ENCODE data around the gene ELK3. TPM values are rescaled to one million over a fixed set of nuclear protein-coding genes. Genes with fewer than 3 reads are reported as not detected.

Gene ELK3
- total and polyA plus RNA-seq, 2 experiments from 2014 or later: 5.5 to 8.3 TPM

DNA sequence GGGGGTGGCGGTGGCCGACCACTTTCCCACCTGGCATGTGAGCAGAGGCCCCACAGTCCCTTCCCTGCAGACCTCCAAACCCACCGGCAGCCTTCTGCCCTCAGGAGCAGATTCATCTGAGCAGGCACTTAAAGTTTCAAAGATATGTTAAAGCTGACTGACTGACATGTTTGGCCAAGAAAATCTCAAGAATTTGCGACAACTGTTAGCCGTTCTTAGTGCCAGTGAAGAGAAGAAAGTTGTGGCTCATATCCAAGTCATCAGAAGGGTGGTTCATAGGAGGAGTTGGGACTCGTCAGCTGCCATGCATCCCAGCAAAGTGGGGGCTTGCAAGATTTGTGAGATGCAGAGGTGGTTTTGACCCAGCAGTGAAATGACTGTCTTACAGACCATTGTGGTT is 27.2 kb downstream of the ELK3 start:
- Mint-ChIP-seq H3K4me1 (peaks cover 9% of the 10 kb centered on the region; the same call in 2 of the 3 replicates), H3K27ac (no peak overlapping the region), H3K36me3 (ENCODE audit: low read depth) (no peaks in the 10 kb centered on the region; the same call in 2 of the 3 replicates), H3K27me3 (ENCODE audit: insufficient read depth, low read depth, poor library complexity) (peaks cover 4% of the 10 kb centered on the region), H3K9me3 (no peaks in the 10 kb centered on the region), H3K4me3 (no peak overlapping the region)
- H3K4me3 ChIP-seq: no peak overlapping the region
- ATAC-seq: no peak
- H3K9me2 ChIP-seq (ENCODE audit: insufficient read depth): no peaks in the 10 kb centered on the region
- no peaks in the 10 kb centered on the region for H3K36me3 ChIP-seq (ENCODE audit: insufficient read depth)
- DNase-seq (ENCODE audit: low spot score): no peak
- H4K20me1 ChIP-seq (replicated peaks; ENCODE audit: insufficient read depth): no peaks in the 10 kb centered on the region
- no peak overlapping the region for H2AFZ ChIP-seq
- H3K4me1 ChIP-seq (ENCODE audit: insufficient read depth): no peaks in the 10 kb centered on the region; the same call in 1 of the 2 replicates
- no peak overlapping the region for H3K27ac ChIP-seq (ENCODE audit: low read depth)
- no peaks in the 10 kb centered on the region for H3K27me3 ChIP-seq (ENCODE audit: insufficient read depth)
- H3K79me2 ChIP-seq (replicated peaks; ENCODE audit: insufficient read depth): no peaks in the 10 kb centered on the region
- TF ChIP-seq POLR2AphosphoS5 (IDR thresholded peaks at IDR 0.05; ENCODE audit: low read depth): no peak
- TF ChIP-seq EZH2phosphoT487 (IDR thresholded peaks at IDR 0.05; ENCODE audit: unreplicated experiment): no peak
- TF ChIP-seq, protein P1, sequence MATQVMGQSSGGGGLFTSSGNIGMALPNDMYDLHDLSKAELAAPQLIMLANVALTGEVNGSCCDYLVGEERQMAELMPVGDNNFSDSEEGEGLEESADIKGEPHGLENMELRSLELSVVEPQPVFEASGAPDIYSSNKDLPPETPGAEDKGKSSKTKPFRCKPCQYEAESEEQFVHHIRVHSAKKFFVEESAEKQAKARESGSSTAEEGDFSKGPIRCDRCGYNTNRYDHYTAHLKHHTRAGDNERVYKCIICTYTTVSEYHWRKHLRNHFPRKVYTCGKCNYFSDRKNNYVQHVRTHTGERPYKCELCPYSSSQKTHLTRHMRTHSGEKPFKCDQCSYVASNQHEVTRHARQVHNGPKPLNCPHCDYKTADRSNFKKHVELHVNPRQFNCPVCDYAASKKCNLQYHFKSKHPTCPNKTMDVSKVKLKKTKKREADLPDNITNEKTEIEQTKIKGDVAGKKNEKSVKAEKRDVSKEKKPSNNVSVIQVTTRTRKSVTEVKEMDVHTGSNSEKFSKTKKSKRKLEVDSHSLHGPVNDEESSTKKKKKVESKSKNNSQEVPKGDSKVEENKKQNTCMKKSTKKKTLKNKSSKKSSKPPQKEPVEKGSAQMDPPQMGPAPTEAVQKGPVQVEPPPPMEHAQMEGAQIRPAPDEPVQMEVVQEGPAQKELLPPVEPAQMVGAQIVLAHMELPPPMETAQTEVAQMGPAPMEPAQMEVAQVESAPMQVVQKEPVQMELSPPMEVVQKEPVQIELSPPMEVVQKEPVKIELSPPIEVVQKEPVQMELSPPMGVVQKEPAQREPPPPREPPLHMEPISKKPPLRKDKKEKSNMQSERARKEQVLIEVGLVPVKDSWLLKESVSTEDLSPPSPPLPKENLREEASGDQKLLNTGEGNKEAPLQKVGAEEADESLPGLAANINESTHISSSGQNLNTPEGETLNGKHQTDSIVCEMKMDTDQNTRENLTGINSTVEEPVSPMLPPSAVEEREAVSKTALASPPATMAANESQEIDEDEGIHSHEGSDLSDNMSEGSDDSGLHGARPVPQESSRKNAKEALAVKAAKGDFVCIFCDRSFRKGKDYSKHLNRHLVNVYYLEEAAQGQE (IDR thresholded peaks at IDR 0.05; ENCODE audit: unreplicated experiment): no peak
- no peaks in the 10 kb centered on the region for H3F3A ChIP-seq (replicated peaks; ENCODE audit: low read depth)
- H3K4me2 ChIP-seq: no peak overlapping the region

DNA sequence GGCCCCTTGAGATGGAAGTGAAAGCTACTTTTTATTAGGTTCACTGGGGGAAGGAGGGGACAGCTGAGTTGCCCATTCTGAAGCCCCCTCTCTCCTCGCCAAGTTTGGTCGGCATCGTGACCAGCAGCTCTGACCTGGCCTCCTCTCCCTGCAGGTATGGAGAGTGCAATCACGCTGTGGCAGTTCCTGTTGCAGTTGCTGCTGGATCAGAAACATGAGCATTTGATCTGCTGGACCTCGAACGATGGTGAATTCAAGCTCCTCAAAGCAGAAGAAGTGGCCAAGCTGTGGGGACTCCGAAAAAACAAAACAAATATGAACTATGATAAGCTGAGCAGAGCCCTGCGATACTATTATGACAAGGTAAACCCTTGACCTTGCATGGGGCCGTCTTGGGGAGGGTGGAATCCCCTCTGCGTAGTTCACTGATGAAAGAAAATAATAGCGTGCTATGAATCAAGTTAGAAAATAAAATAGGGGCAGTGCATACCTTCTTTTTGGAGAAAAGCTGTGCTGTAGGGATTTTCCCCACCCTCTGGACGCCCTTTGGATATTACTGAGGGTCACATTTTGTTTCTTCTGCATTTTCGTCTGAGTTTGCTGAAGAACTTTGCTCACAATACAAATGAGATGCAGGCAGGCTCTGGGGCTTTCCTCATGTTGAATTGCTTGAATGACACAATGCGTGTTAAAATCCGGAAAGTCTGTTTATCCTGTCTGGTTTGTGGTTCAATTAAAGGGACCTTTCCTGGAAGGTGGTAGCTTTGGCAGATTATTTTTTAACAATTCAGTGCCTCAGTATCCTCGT is 29.4 kb downstream of the ELK3 start:
- peaks cover 6% of the 10 kb centered on the region; the same call in 2 of the 3 replicates for H3K4me1 Mint-ChIP-seq
- Histone ChIP-seq H3K4me3 (no peak overlapping the region), H3K36me3 (ENCODE audit: insufficient read depth) (no peaks in the 10 kb centered on the region), H3K4me2 (no peak overlapping the region), H3K9me2 (ENCODE audit: insufficient read depth) (no peaks in the 10 kb centered on the region), H4K20me1 (replicated peaks; ENCODE audit: insufficient read depth) (no peaks in the 10 kb centered on the region), H3K4me1 (ENCODE audit: insufficient read depth) (no peaks in the 10 kb centered on the region), H3K27ac (ENCODE audit: low read depth) (no peak overlapping the region), H3K27me3 (ENCODE audit: insufficient read depth) (no peaks in the 10 kb centered on the region), H3F3A (replicated peaks; ENCODE audit: low read depth) (no peaks in the 10 kb centered on the region), H2AFZ (no peak overlapping the region), H3K79me2 (replicated peaks; ENCODE audit: insufficient read depth) (no peaks in the 10 kb centered on the region)
- TF ChIP-seq POLR2AphosphoS5 (IDR thresholded peaks at IDR 0.05; ENCODE audit: low read depth): no peak
- TF ChIP-seq, protein P2, sequence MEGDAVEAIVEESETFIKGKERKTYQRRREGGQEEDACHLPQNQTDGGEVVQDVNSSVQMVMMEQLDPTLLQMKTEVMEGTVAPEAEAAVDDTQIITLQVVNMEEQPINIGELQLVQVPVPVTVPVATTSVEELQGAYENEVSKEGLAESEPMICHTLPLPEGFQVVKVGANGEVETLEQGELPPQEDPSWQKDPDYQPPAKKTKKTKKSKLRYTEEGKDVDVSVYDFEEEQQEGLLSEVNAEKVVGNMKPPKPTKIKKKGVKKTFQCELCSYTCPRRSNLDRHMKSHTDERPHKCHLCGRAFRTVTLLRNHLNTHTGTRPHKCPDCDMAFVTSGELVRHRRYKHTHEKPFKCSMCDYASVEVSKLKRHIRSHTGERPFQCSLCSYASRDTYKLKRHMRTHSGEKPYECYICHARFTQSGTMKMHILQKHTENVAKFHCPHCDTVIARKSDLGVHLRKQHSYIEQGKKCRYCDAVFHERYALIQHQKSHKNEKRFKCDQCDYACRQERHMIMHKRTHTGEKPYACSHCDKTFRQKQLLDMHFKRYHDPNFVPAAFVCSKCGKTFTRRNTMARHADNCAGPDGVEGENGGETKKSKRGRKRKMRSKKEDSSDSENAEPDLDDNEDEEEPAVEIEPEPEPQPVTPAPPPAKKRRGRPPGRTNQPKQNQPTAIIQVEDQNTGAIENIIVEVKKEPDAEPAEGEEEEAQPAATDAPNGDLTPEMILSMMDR (conservative IDR thresholded peaks at IDR 0.05; ENCODE audit: low read depth in 2 of 2): no peak
- TF ChIP-seq NANOG (IDR thresholded peaks at IDR 0.05; ENCODE audit: borderline replicate concordance): no peak
- H3K27me3 Mint-ChIP-seq (ENCODE audit: insufficient read depth, low read depth, poor library complexity): no peaks in the 10 kb centered on the region
- no peaks in the 10 kb centered on the region; the same call in 2 of the 3 replicates for H3K36me3 Mint-ChIP-seq (ENCODE audit: low read depth)
- no peak for DNase-seq (ENCODE audit: low spot score)
- ATAC-seq: no peak
- no peak overlapping the region for H3K27ac Mint-ChIP-seq
- no peaks in the 10 kb centered on the region for H3K9me3 Mint-ChIP-seq
- no peak overlapping the region for H3K4me3 Mint-ChIP-seq

Data from GM23338 (cell line).